Gastrocnemius medialis (tissue), 4 donors: ENCODE measurements around the gene NFIA. TPM values are rescaled to one million over a fixed set of nuclear protein-coding genes. Genes with fewer than 3 reads are reported as not detected.
A peak's percentile ranks its signal among the peaks of the same experiment; 100 is the strongest.

Experiments
- ATAC-seq, 2 donors: fragments of 150-250 bp; one replicate each; pipeline ENCODE4 v1.9.1; 2016
- DNase-seq, 2 donors: peaks; one replicate each; pipeline ENCODE4 v3.0.0-alpha.2; 2019
- H3K27ac ChIP-seq, 4 donors: fragments of 200-600 bp; sonication (generic); 1 replicate in 1 of 4; 2 replicates in 3 of 4; pipeline ENCODE4 v1.5.1; 2016 to 2018; ENCODE audit warnings: mild to moderate bottlenecking in 2 of 4, moderate library complexity in 1 of 4
- H3K27me3 ChIP-seq, 3 donors: fragments of 200-600 bp; sonication (generic) in 2 of 3; 1 replicate in 1 of 3; 2 replicates in 2 of 3; pipeline versions ENCODE4 v1.5.1 to v1.6.0; 2016 to 2019; ENCODE audit warnings: mild to moderate bottlenecking in 1 of 3, moderate library complexity in 1 of 3
- H3K36me3 ChIP-seq, 2 donors: fragments of 200-600 bp; sonication (generic) in 1 of 2; one replicate each; pipeline ENCODE4 v1.5.1; 2017 to 2018
- H3K4me1 ChIP-seq, 2 donors: fragments of 200-600 bp; sonication (generic) in 1 of 2; one replicate each; pipeline ENCODE4 v1.5.1; 2016 to 2017; ENCODE audit warnings: mild to moderate bottlenecking in 2 of 2
- H3K4me3 ChIP-seq, 4 donors: fragments of 200-600 bp; sonication (generic) in 3 of 4; 1 replicate in 1 of 4; 2 replicates in 3 of 4; pipeline ENCODE4 v1.5.1; 2016 to 2019; ENCODE audit warnings: mild to moderate bottlenecking in 2 of 4
- H3K9me3 ChIP-seq, 3 donors: fragments of 200-600 bp; sonication (generic) in 2 of 3; 1 replicate in 1 of 3; 2 replicates in 2 of 3; pipeline ENCODE4 v1.5.1; 2016 to 2019
- POLR2A ChIP-seq, 2 donors: fragments of 450-650 bp; IDR thresholded peaks; one replicate each; pipeline ENCODE4 v1.6.1; 2017; ENCODE audit warnings: antibody characterized with exemption in 2 of 2, mild to moderate bottlenecking in 2 of 2, moderate library complexity in 2 of 2
- in situ Hi-C, 4 donors: fragments of 200-750 bp; cut with MboI; loops; one replicate each; pipeline versions ENCODE4 v1.15.0 to v1.8.0; 2017; ENCODE audit warnings: low sequenced_read_pairs in 4 of 4
- intact Hi-C: fragments of 100-400 bp; cut with DNase I; formaldehyde crosslinking; loops from one replicate; pipeline ENCODE4 v1.15.1; 2023; ENCODE audit warnings: low total_unique reads
- total RNA-seq, 4 donors: library from RNA; depleted of rRNA; stranded (reverse); fragments of >200 nt; gene quantifications; one replicate each; pipeline versions ENCODE4 v1.1.0 to v1.2.3, GENCODE V29; 2016
- TF ChIP-seq, protein P1 (sequence below), 5 experiments: fragments of 450-650 bp in 3 of 5; fragments of 200-600 bp in 2 of 5; sonication (generic) in 2 of 5; IDR thresholded peaks in 4 of 5; conservative IDR thresholded peaks in 1 of 5; 1 replicate in 4 of 5; 2 replicates in 1 of 5; pipeline ENCODE4 v1.5.1; 2016 to 2019; ENCODE audit warnings: antibody characterized with exemption in 5 of 5, mild to moderate bottlenecking in 3 of 5, moderate library complexity in 3 of 5

Gene NFIA
- total RNA-seq, 4 donors from 2014 or later = 12.9 to 27.0 (median 26.6) TPM

- H3K27me3 ChIP-seq = no peaks in the 10 kb centered on the region
- no peaks in the 10 kb centered on the region for H3K9me3 ChIP-seq
- peak in 1 of 2 donors; percentile 30 for ATAC-seq
- no peak overlapping the region for H3K4me3 ChIP-seq
- TF ChIP-seq, protein P1, sequence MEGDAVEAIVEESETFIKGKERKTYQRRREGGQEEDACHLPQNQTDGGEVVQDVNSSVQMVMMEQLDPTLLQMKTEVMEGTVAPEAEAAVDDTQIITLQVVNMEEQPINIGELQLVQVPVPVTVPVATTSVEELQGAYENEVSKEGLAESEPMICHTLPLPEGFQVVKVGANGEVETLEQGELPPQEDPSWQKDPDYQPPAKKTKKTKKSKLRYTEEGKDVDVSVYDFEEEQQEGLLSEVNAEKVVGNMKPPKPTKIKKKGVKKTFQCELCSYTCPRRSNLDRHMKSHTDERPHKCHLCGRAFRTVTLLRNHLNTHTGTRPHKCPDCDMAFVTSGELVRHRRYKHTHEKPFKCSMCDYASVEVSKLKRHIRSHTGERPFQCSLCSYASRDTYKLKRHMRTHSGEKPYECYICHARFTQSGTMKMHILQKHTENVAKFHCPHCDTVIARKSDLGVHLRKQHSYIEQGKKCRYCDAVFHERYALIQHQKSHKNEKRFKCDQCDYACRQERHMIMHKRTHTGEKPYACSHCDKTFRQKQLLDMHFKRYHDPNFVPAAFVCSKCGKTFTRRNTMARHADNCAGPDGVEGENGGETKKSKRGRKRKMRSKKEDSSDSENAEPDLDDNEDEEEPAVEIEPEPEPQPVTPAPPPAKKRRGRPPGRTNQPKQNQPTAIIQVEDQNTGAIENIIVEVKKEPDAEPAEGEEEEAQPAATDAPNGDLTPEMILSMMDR (IDR thresholded peaks at IDR 0.05 in 4 of 5, conservative IDR thresholded peaks at IDR 0.05 in 1 of 5) = no peak
- TF ChIP-seq POLR2A (IDR thresholded peaks at IDR 0.05) = no peak
- H3K36me3 ChIP-seq = no peaks in the 10 kb centered on the region
- intact Hi-C loops (no loop called here), in situ Hi-C loops (loop anchor here in 2 of 4 donors (25.0 kb wide), 2 partner anchors 611 to 636 kb away; no protein-coding TSS in a partner anchor)
- no peak overlapping the region for H3K27ac ChIP-seq
- DNase-seq = no peak
- H3K4me1 ChIP-seq = no peaks in the 10 kb centered on the region
These were observed 390.5 kb downstream of the NFIA start for GRCh38 chr1:61472876-61473275.

- no peaks in the 10 kb centered on the region for H3K36me3 ChIP-seq
- no peak overlapping the region for H3K27ac ChIP-seq
- H3K4me1 ChIP-seq = no peaks in the 10 kb centered on the region
- ATAC-seq = no peak
- TF ChIP-seq, protein P1 (IDR thresholded peaks at IDR 0.05 in 4 of 5, conservative IDR thresholded peaks at IDR 0.05 in 1 of 5) = no peak
- no peak for TF ChIP-seq POLR2A (IDR thresholded peaks at IDR 0.05)
- DNase-seq = no peak
- intact Hi-C loops (no loop called here), in situ Hi-C loops (loop anchor here in 2 of 4 donors (25.0 kb wide), 2 partner anchors 612 to 637 kb away; no protein-coding TSS in a partner anchor)
- H3K27me3 ChIP-seq = no peaks in the 10 kb centered on the region
- H3K4me3 ChIP-seq = no peak overlapping the region
- no peaks in the 10 kb centered on the region for H3K9me3 ChIP-seq
These were observed 392.0 kb downstream of the NFIA start for GRCh38 chr1:61474269-61474817.

DNA sequence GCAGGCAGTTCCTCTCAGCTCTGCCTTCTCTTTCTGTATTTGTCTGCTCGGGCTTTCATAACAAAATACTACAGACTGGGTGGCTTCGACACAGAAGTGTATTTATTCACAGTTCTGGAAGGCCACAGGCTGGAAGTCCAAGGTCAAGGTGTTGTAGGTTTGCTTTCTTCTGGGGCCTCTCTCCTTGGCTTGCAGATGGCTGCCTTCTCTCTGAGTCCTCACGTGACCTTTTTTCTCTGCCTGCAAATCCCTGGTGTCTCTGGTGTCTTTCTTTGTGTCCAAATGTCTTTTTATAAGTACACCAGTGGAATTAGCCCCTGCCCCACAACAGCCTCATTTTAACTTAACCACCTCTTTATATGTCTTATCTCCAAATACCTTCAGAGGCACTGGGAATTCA is 392.6 kb downstream of the NFIA start:
- intact Hi-C loops (no loop called here), in situ Hi-C loops (loop anchor here in 2 of 4 donors (25.0 kb wide), 2 partner anchors 613 to 638 kb away; no protein-coding TSS in a partner anchor)
- Histone ChIP-seq H3K9me3 (no peaks in the 10 kb centered on the region), H3K27me3 (no peaks in the 10 kb centered on the region), H3K4me1 (no peaks in the 10 kb centered on the region), H3K36me3 (no peaks in the 10 kb centered on the region), H3K27ac (no peak overlapping the region), H3K4me3 (no peak overlapping the region)
- TF ChIP-seq, protein P1 (IDR thresholded peaks at IDR 0.05 in 4 of 5, conservative IDR thresholded peaks at IDR 0.05 in 1 of 5) = no peak
- no peak for TF ChIP-seq POLR2A (IDR thresholded peaks at IDR 0.05)
- DNase-seq (no peak), ATAC-seq (no peak)

- Histone ChIP-seq H3K36me3 (no peaks in the 10 kb centered on the region), H3K27me3 (no peaks in the 10 kb centered on the region), H3K9me3 (no peaks in the 10 kb centered on the region), H3K4me3 (no peak overlapping the region), H3K27ac (no peak overlapping the region), H3K4me1 (no peaks in the 10 kb centered on the region)
- DNase-seq (no peak), ATAC-seq (no peak)
- intact Hi-C loops (no loop called here), in situ Hi-C loops (no loop called here)
- no peak for TF ChIP-seq POLR2A (IDR thresholded peaks at IDR 0.05)
- TF ChIP-seq, protein P1 (IDR thresholded peaks at IDR 0.05 in 4 of 5, conservative IDR thresholded peaks at IDR 0.05 in 1 of 5) = no peak
These were observed 394.9 kb downstream of the NFIA start for GRCh38 chr1:61477301-61477700.
